Measurements from ENCODE around the gene PDE9A.
A peak's percentile ranks its signal among the peaks of the same experiment; 100 is the strongest.

PDE9A gene

DNA sequence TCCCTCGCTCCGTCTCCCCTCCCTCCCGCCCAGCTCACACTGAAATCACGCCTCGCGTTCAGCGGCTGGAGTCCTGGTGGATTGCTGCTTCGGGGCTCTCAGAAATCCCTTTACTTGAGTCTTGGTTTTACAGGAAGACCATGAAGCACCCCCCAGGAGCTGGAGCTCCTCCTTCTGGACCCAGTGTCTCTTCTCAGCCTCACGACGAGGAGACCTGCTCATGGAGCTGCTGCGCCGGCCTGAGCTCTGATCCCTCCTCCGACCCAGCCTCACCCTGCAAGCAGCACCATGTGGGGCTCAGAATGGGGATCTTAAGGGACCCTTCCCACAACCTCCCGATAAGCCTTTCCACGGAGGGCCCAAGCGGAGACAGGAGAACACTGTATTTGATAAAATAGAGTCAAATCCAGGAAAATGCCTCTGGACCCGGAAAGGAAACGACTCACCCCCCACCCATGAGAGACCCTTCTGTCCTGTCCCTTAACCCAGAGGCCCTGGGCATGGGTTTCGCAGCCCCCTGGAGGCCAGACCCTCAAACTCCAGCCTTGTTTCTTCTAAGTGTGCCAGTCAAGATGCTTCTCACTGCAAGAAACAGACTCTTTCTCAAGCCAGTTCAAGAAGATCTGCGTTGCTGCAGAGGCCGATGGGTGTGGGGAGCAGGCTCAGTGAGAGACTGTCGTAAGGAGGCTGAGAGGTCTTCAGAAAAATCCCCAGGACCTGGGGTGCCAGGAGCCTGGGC, 26.1 kb downstream of the PDE9A start:
- Histone ChIP-seq H3K9me3 (ENCODE audit: insufficient read depth, low read length, severe bottlenecking) (no peaks in the 10 kb centered on the region), H4K20me1 (ENCODE audit: insufficient read depth, low read length) (no peaks in the 10 kb centered on the region), H3K27me3 (ENCODE audit: insufficient read depth, low read length, poor library complexity) (no peaks in the 10 kb centered on the region), H3K9ac (ENCODE audit: low read depth, low read length) (no peak overlapping the region), H2AFZ (ENCODE audit: low read depth, low read length) (no peak overlapping the region), H3K27ac (ENCODE audit: low read length) (no peak overlapping the region), H3K36me3 (ENCODE audit: insufficient read depth, low read length) (no peaks in the 10 kb centered on the region), H3K79me2 (ENCODE audit: insufficient read depth, low read length) (no peaks in the 10 kb centered on the region), H3K4me2 (ENCODE audit: insufficient read depth, low read length) (no peak overlapping the region), H3K4me3 (ENCODE audit: low read depth in 1 of 2, low read length in 2 of 2) (no peak overlapping the region), H3K4me1 (ENCODE audit: insufficient read depth, low read length) (peaks cover 49% of the 10 kb centered on the region)
- no peak for ATAC-seq (ENCODE audit: insufficient read depth, low read depth)
- DNase-seq, result no peak
- TF ChIP-seq EZH2 (IDR thresholded peaks at IDR 0.05; ENCODE audit: borderline replicate concordance, low read depth, low read length, severe bottlenecking) (no peak), CTCF (IDR thresholded peaks at IDR 0.05; ENCODE audit: borderline replicate concordance, extremely low read depth, low read length, poor library complexity, severe bottlenecking) (peak; percentile 24)

GRCh38 chr21:42680058-42680330, 26.6 kb downstream of the PDE9A start:
- H3K36me3 ChIP-seq (ENCODE audit: insufficient read depth, low read length), result no peaks in the 10 kb centered on the region

DNA sequence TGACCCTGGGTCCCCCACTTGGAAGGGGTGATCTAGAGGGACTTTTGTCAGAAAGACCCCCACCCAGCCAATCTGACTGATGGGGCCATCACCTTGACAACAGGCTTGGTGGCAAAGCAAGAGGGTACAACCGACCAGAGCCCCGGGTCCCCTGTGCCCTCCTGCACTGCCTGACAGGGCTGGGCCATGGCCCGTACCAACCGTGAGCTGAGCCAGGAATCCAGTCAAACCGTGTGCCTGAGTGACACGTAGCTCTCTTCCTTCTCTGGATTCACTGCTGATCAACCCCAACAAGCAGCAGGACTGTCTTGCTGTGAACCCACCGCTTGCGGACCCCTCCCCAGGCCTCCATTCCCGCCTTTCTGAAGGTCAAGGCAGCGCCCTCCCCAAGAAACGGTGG, 27.0 kb downstream of the PDE9A start:
- Histone ChIP-seq H4K20me1 (ENCODE audit: insufficient read depth, low read length) (no peaks in the 10 kb centered on the region), H3K4me1 (ENCODE audit: insufficient read depth, low read length) (peaks cover 58% of the 10 kb centered on the region), H3K9ac (ENCODE audit: low read depth, low read length) (no peak overlapping the region), H3K27me3 (ENCODE audit: insufficient read depth, low read length, poor library complexity) (no peaks in the 10 kb centered on the region), H3K27ac (ENCODE audit: low read length) (no peak overlapping the region), H3K4me3 (ENCODE audit: low read depth in 1 of 2, low read length in 2 of 2) (no peak overlapping the region), H3K9me3 (ENCODE audit: insufficient read depth, low read length, severe bottlenecking) (no peaks in the 10 kb centered on the region), H3K79me2 (ENCODE audit: insufficient read depth, low read length) (no peaks in the 10 kb centered on the region), H3K4me2 (ENCODE audit: insufficient read depth, low read length) (no peak overlapping the region), H2AFZ (ENCODE audit: low read depth, low read length) (no peak overlapping the region), H3K36me3 (ENCODE audit: insufficient read depth, low read length) (no peaks in the 10 kb centered on the region)
- TF ChIP-seq EZH2 (IDR thresholded peaks at IDR 0.05; ENCODE audit: borderline replicate concordance, low read depth, low read length, severe bottlenecking) (no peak), CTCF (IDR thresholded peaks at IDR 0.05; ENCODE audit: borderline replicate concordance, extremely low read depth, low read length, poor library complexity, severe bottlenecking) (no peak)
- DNase-seq (no peak), ATAC-seq (ENCODE audit: insufficient read depth, low read depth) (no peak)

More at GRCh38 chr21:42680058-42680330, 26.6 kb downstream of the PDE9A start:
- no peaks in the 10 kb centered on the region for H3K27me3 ChIP-seq (ENCODE audit: insufficient read depth, low read length, poor library complexity)
- no peak overlapping the region for H3K4me2 ChIP-seq (ENCODE audit: insufficient read depth, low read length)
- ATAC-seq (ENCODE audit: insufficient read depth, low read depth) (no peak), DNase-seq (no peak)
- H3K4me1 ChIP-seq (ENCODE audit: insufficient read depth, low read length), result peaks cover 54% of the 10 kb centered on the region
- no peak overlapping the region for H3K4me3 ChIP-seq (ENCODE audit: low read depth in 1 of 2, low read length in 2 of 2)
- no peak overlapping the region for H3K27ac ChIP-seq (ENCODE audit: low read length)
- no peak overlapping the region for H3K9ac ChIP-seq (ENCODE audit: low read depth, low read length)
- H3K79me2 ChIP-seq (ENCODE audit: insufficient read depth, low read length), result no peaks in the 10 kb centered on the region
- TF ChIP-seq EZH2 (IDR thresholded peaks at IDR 0.05; ENCODE audit: borderline replicate concordance, low read depth, low read length, severe bottlenecking) (no peak), CTCF (IDR thresholded peaks at IDR 0.05; ENCODE audit: borderline replicate concordance, extremely low read depth, low read length, poor library complexity, severe bottlenecking) (no peak)
- no peaks in the 10 kb centered on the region for H3K9me3 ChIP-seq (ENCODE audit: insufficient read depth, low read length, severe bottlenecking)
- H2AFZ ChIP-seq (ENCODE audit: low read depth, low read length), result no peak overlapping the region
- H4K20me1 ChIP-seq (ENCODE audit: insufficient read depth, low read length), result no peaks in the 10 kb centered on the region

Data from DND-41 (cell line).